Heart left ventricle (tissue), 13 donors: ENCODE results near the gene PRG3.

Experiments
- CTCF ChIP-seq, 12 donors: fragments of 200-600 bp; sonication (generic) in 4 of 12; IDR thresholded peaks; one replicate each; pipeline versions ENCODE4 v1.5.0 to v1.8.0; 2018 to 2022; ENCODE audit warnings: antibody characterized with exemption in 12 of 12, mild to moderate bottlenecking in 5 of 12
- POLR2A ChIP-seq, 2 donors: fragments of 450-650 bp; IDR thresholded peaks; one replicate each; pipeline ENCODE4 v1.6.1; 2017; ENCODE audit warnings: antibody characterized with exemption in 2 of 2, mild to moderate bottlenecking in 2 of 2, moderate library complexity in 2 of 2
- donor health status: ischemic (EF 13 %, LVEDD 7.1; RV severe dilation, severe dysfunction).
- donor health status: DM: no; HTN: yes; CAD: no.
- donor health status: DM: no; HTN: no; CAD: no.
- donor health status: ischemic (EF 25% LVEDD 6.9; RV normal size, moderate dysfunction).
- donor health status: ischemic (EF 25% LVEDD 5.7; RV mildly dilated, moderate dysfunction).
- donor health status: ischemic (EF 35%, LVEDD 5.7; RV mildly dilated, moderate dysfunction).
- donor health status: nonischemic (EF 11% LVEDD 7.7; RV severe dilation, severe dysfunction).
- donor health status: DM: yes; HTN: yes; CAD: no.
- donor health status: PGD.
- donor health status: ischemic (EF 29% LVEDD 5.4; RV normal size, mild dysfunction).
- donor health status: nonischemic (EF 23%, LVEDD 6.1; RV moderate dilation, normal function).

- no peak for TF ChIP-seq CTCF (IDR thresholded peaks at IDR 0.05)
- TF ChIP-seq POLR2A (IDR thresholded peaks at IDR 0.05), result no peak
Observed at GRCh38 chr11:57370251-57370650, 10.7 kb downstream of the PRG3 start.
